ENCODE results near the gene LDLRAD3.

GRCh38 chr11:35992548-35992947 lies 48.7 kb downstream of the LDLRAD3 start:
- TF ChIP-seq TCF7L2 (IDR thresholded peaks at IDR 0.05; ENCODE audit: low read depth, low read length) = no peak
- no peak for TF ChIP-seq CTCF (IDR thresholded peaks at IDR 0.05)

Data from Panc1 (cell line).